K562 (cell line): Measurements from ENCODE around the gene ZFX. TPM values are rescaled to one million over a fixed set of nuclear protein-coding genes. Genes with fewer than 3 reads are reported as not detected.

ENCODE experiments used
- E4F1 ChIP-seq: fragments of 250-450 bp; sonication (Bioruptor Pico); IDR thresholded peaks from 2 replicates; pipeline ENCODE4 v1.5.0; 2021; ENCODE audit warnings: mild to moderate bottlenecking, borderline replicate concordance
- ETV6 ChIP-seq, 3 experiments: fragments of 150-350 bp in 1 of 3; sonication (generic) in 1 of 3; formaldehyde crosslinking in 1 of 3; IDR thresholded peaks; 2 replicates each; pipeline versions ENCODE4 v1.6.1 to v1.8.0; 2014 to 2022; ENCODE audit warnings: borderline replicate concordance in 2 of 3, low read depth in 2 of 3, antibody characterized with exemption in 1 of 3, low read length in 1 of 3, mild to moderate bottlenecking in 1 of 3, missing genetic modification reagents in 1 of 3
- HDAC1 ChIP-seq, 2 experiments: fragments of 450-650 bp; IDR thresholded peaks; 2 replicates each; pipeline ENCODE4 v1.6.1; 2016 to 2017; ENCODE audit warnings: inconsistent platforms in 1 of 2, mild to moderate bottlenecking in 1 of 2, moderate library complexity in 1 of 2
- KAT8 ChIP-seq: fragments of 450-650 bp; IDR thresholded peaks from 2 replicates; pipeline ENCODE4 v1.6.1; 2016; ENCODE audit warnings: low read depth, mild to moderate bottlenecking
- MLX ChIP-seq, 2 experiments: fragments of 450-650 bp in 1 of 2; sonication (generic) in 1 of 2; formaldehyde crosslinking; conservative IDR thresholded peaks; 2 replicates each; pipeline versions ENCODE4 v1.4.0 to v1.8.1; 2020 to 2022; ENCODE audit warnings: mild to moderate bottlenecking in 1 of 2, missing genetic modification reagents in 1 of 2
- POLR2H ChIP-seq: IDR thresholded peaks from 2 replicates; pipeline ENCODE4 v1.6.1; 2016; ENCODE audit warnings: missing genetic modification characterization, low read depth, mild to moderate bottlenecking, control low read depth, missing compliant biosample characterization, moderate library complexity
- TEAD4 ChIP-seq, 2 experiments: sonication (generic) in 1 of 2; formaldehyde crosslinking in 1 of 2; IDR thresholded peaks; 2 replicates each; pipeline versions ENCODE4 v1.6.1 to v1.8.0; 2012 to 2022; ENCODE audit warnings: borderline replicate concordance in 1 of 2, inconsistent platforms in 1 of 2, low read length in 1 of 2, mild to moderate bottlenecking in 1 of 2, missing genetic modification reagents in 1 of 2
- ZFX ChIP-seq: sonication (generic); formaldehyde crosslinking; IDR thresholded peaks from 2 replicates; pipeline ENCODE4 v1.8.0; 2022; ENCODE audit warnings: mild to moderate bottlenecking, missing genetic modification reagents, moderate library complexity
- ZNF133 ChIP-seq: fragments of 250-450 bp; sonication (Bioruptor Pico); IDR thresholded peaks from 2 replicates; pipeline ENCODE4 v1.4.0; 2020; ENCODE audit warnings: mild to moderate bottlenecking
- ZNF318 ChIP-seq, 2 experiments: fragments of 450-650 bp; IDR thresholded peaks; 2 replicates each; pipeline ENCODE4 v1.6.1; 2016; ENCODE audit warnings: mild to moderate bottlenecking in 2 of 2, borderline replicate concordance in 1 of 2, low read depth in 1 of 2, moderate library complexity in 1 of 2
- polyA plus RNA-seq, 8 experiments: library from polyadenylated mRNA; depleted of rRNA in 4 of 8; stranded (reverse) in 5 of 8; unstranded in 3 of 8; fragments of >200 nt; fragmentation: Nextera tagmentation in 2 of 8; fragmentation: Illumina TruSeq in 1 of 8; extraction: Ambion mirVana in 2 of 8; extraction: Trizol in 1 of 8; gene quantifications; 2 replicates each; pipeline versions ENCODE4 v1.2.1 to v1.2.3, GENCODE V29; 2011 to 2014; ENCODE audit warnings: inconsistent platforms in 1 of 8, missing spikeins in 1 of 8
- total RNA-seq, 7 experiments: library from RNA; depleted of rRNA in 6 of 7; stranded (reverse); fragments of >200 nt in 6 of 7; fragmentation: Illumina TruSeq in 2 of 7; extraction: Trizol in 2 of 7; gene quantifications; 2 replicates each; pipeline versions ENCODE4 v1.2.1 to v1.2.3, GENCODE V29; 2011 to 2021; ENCODE audit warnings: low replicate concordance in 1 of 7

Gene ZFX
- total and polyA plus RNA-seq, 9 of the 15 experiments (the other 6 are each of a cell fraction or from before 2014, with no cell fraction given), result 5.3 to 25.2 (median 11.4) TPM

DNA sequence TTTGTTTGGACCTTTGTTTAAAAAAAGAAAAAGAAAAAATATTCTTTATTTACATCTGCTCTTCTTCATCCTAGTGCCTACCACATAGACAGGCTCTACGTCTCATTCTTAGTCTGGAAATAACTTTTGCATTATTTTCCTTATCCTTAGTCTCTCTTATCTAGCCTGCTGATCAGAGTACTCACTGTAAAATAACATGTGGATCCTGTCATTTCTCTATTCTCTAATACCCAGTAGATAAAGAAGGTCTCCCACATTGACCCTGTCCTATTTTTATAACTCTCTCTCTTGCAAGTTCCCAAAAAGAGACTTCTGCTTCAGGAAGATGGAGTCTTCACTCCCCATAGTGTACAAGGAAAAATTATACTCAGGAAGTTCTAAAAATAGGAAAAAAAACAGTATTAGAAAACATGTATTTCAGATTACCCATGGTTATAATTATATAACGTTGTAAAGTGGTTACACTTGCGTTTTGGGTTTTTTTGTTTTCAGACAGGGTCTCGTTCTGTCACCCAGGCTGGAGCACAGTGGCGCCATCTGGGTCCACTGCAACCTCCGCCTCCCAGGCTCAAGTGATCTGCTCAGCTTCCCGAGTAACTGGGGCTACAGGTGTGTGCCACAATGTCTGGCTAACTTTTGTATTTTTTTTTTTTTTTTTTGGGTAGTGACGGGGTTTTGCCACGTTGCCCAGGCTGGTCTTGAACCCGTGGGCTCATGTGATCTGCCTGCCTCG lies 23.8 kb downstream of the ZFX start (continued):
- no peak for TF ChIP-seq MLX (CRISPR knock-in tag; conservative IDR thresholded peaks at IDR 0.05)
- no peak for TF ChIP-seq TEAD4 (IDR thresholded peaks at IDR 0.05; ENCODE audit: low read length)
- TF ChIP-seq TEAD4 (CRISPR knock-in tag; IDR thresholded peaks at IDR 0.05; ENCODE audit: borderline replicate concordance), result no peak
- TF ChIP-seq ZNF318 (IDR thresholded peaks at IDR 0.05; ENCODE audit: borderline replicate concordance in 1 of 2, low read depth in 1 of 2), result no peak
- TF ChIP-seq E4F1 (CRISPR knock-in tag), result no peak
- TF ChIP-seq KAT8, result no peak
- TF ChIP-seq ZFX, result no peak
- no peak for TF ChIP-seq ZNF133 (CRISPR knock-in tag)
- TF ChIP-seq POLR2H (tag), result no peak
- no peak for TF ChIP-seq HDAC1 (IDR thresholded peaks at IDR 0.05)
- TF ChIP-seq ETV6 (IDR thresholded peaks at IDR 0.05; ENCODE audit: borderline replicate concordance in 1 of 2, low read depth in 2 of 2, low read length in 1 of 2), result no peak
- TF ChIP-seq ETV6 (CRISPR knock-in tag; IDR thresholded peaks at IDR 0.05; ENCODE audit: borderline replicate concordance), result no peak
